DND-41 (cell line): ENCODE data around the gene CRYBG1.

Source experiments
- EZH2 ChIP-seq: IDR thresholded peaks from 3 replicates; pipeline ENCODE4 v1.6.1; 2012; ENCODE audit warnings: borderline replicate concordance, low read depth, mild to moderate bottlenecking, moderate library complexity, low read length, inconsistent platforms; ENCODE audit not compliant: severe bottlenecking
- TF ChIP-seq, protein P1 (sequence below): IDR thresholded peaks from 2 replicates; pipeline ENCODE4 v1.5.1; 2012; ENCODE audit warnings: borderline replicate concordance, low read length, moderate library complexity, mild to moderate bottlenecking; ENCODE audit not compliant: poor library complexity, severe bottlenecking; ENCODE audit errors: extremely low read depth

DNA sequence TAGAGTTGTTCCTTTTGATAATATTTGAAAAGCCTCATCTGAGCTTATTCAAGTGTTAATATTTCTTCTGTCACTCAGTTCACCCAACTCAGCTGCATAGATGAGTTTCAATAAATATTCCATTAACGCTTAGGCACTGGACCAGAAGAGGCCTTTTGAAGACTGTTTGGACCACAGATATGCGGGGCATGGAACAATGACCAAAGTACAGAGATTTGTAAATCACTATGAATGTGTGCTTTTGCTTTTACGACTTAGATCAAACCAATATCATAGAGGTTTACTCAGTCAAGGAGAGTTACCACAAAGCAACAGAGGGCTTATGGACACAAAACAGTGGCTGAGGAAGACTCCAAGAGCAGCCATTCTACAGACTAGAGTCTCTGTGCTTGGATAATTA lies 168.9 kb downstream of the CRYBG1 start:
- TF ChIP-seq, protein P1, sequence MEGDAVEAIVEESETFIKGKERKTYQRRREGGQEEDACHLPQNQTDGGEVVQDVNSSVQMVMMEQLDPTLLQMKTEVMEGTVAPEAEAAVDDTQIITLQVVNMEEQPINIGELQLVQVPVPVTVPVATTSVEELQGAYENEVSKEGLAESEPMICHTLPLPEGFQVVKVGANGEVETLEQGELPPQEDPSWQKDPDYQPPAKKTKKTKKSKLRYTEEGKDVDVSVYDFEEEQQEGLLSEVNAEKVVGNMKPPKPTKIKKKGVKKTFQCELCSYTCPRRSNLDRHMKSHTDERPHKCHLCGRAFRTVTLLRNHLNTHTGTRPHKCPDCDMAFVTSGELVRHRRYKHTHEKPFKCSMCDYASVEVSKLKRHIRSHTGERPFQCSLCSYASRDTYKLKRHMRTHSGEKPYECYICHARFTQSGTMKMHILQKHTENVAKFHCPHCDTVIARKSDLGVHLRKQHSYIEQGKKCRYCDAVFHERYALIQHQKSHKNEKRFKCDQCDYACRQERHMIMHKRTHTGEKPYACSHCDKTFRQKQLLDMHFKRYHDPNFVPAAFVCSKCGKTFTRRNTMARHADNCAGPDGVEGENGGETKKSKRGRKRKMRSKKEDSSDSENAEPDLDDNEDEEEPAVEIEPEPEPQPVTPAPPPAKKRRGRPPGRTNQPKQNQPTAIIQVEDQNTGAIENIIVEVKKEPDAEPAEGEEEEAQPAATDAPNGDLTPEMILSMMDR = no peak
- TF ChIP-seq EZH2 = no peak
